Measurements from ENCODE around the gene APBB2. TPM values are rescaled to one million over a fixed set of nuclear protein-coding genes. Genes with fewer than 3 reads are reported as not detected.

Gene APBB2
- polyA plus RNA-seq, 3 donors: 0.15 to 0.33 TPM; not detected in 1

- peaks cover 11% of the 10 kb centered on the region for H3K4me1 Mint-ChIP-seq
- H3K9ac ChIP-seq (ENCODE audit: insufficient read depth, low read length, poor library complexity, severe bottlenecking): no peak overlapping the region
- no peaks in the 10 kb centered on the region for H3K27me3 ChIP-seq (ENCODE audit: control insufficient read depth in 2 of 2, insufficient read depth in 2 of 2, low read length in 2 of 2)
- no peak overlapping the region for H3K4me3 Mint-ChIP-seq
- WGBS (ENCODE audit: insufficient coverage): 83% methylated on average over 2 of the region's 8 CpGs
- TF ChIP-seq, protein P1, sequence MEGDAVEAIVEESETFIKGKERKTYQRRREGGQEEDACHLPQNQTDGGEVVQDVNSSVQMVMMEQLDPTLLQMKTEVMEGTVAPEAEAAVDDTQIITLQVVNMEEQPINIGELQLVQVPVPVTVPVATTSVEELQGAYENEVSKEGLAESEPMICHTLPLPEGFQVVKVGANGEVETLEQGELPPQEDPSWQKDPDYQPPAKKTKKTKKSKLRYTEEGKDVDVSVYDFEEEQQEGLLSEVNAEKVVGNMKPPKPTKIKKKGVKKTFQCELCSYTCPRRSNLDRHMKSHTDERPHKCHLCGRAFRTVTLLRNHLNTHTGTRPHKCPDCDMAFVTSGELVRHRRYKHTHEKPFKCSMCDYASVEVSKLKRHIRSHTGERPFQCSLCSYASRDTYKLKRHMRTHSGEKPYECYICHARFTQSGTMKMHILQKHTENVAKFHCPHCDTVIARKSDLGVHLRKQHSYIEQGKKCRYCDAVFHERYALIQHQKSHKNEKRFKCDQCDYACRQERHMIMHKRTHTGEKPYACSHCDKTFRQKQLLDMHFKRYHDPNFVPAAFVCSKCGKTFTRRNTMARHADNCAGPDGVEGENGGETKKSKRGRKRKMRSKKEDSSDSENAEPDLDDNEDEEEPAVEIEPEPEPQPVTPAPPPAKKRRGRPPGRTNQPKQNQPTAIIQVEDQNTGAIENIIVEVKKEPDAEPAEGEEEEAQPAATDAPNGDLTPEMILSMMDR (IDR thresholded peaks at IDR 0.05): no peak
- H3K27ac ChIP-seq (ENCODE audit: low read depth in 1 of 2, low read length in 2 of 2): no peak overlapping the region
- H3K4me3 ChIP-seq (replicated peaks in 1 of 3; ENCODE audit: low read depth in 2 of 3, low read length in 3 of 3): no peak overlapping the region
- no peaks in the 10 kb centered on the region for H4K20me1 ChIP-seq (ENCODE audit: insufficient read depth, low read length)
- no peaks in the 10 kb centered on the region for H3K9me3 ChIP-seq (replicated peaks in 1 of 2; ENCODE audit: control insufficient read depth in 1 of 2, insufficient read depth in 1 of 2, low read length in 2 of 2)
- no peaks in the 10 kb centered on the region for H3K36me3 ChIP-seq (replicated peaks in 1 of 2; ENCODE audit: control insufficient read depth in 1 of 2, insufficient read depth in 2 of 2, low read length in 2 of 2)
- no peaks in the 10 kb centered on the region for H3K9me3 Mint-ChIP-seq
- DNase-seq: no peak
- peaks cover 0 to 4% of the 10 kb centered on the region in 2 donors for H3K4me1 ChIP-seq (ENCODE audit: control insufficient read depth in 1 of 2, insufficient read depth in 2 of 2, low read length in 2 of 2)
- no peak overlapping the region for H3K4me2 ChIP-seq (replicated peaks; ENCODE audit: extremely low read depth, low read length, poor library complexity, severe bottlenecking)
- H3K36me3 Mint-ChIP-seq: no peaks in the 10 kb centered on the region
- peaks cover 0 to 15% (median 0%) of the 10 kb centered on the region in 3 donors for H3K27me3 Mint-ChIP-seq (ENCODE audit: low read depth in 3 of 3)
- no peaks in the 10 kb centered on the region for H3K79me2 ChIP-seq (ENCODE audit: insufficient read depth, low read length)
- H2AFZ ChIP-seq (ENCODE audit: insufficient read depth, low read depth, low read length, poor library complexity, severe bottlenecking): no peak overlapping the region
- intact Hi-C loops (cut with micrococcal nuclease): no loop called here
- no peak overlapping the region for H3K27ac Mint-ChIP-seq
Measured at GRCh38 chr4:41204400-41204978, 9.9 kb downstream of the APBB2 start.

GRCh38 chr4:41203841-41204240 is 10.5 kb downstream of the APBB2 start:
- H4K20me1 ChIP-seq (ENCODE audit: insufficient read depth, low read length): no peaks in the 10 kb centered on the region
- DNase-seq: no peak
- no peaks in the 10 kb centered on the region for H3K79me2 ChIP-seq (ENCODE audit: insufficient read depth, low read length)
- no peak overlapping the region for H2AFZ ChIP-seq (ENCODE audit: insufficient read depth, low read depth, low read length, poor library complexity, severe bottlenecking)
- H3K36me3 Mint-ChIP-seq: no peaks in the 10 kb centered on the region
- peaks cover 0 to 4% of the 10 kb centered on the region in 2 donors for H3K4me1 ChIP-seq (ENCODE audit: control insufficient read depth in 1 of 2, insufficient read depth in 2 of 2, low read length in 2 of 2)
- 98% methylated on average over 6 of the region's 6 CpGs for WGBS (ENCODE audit: insufficient coverage)
- TF ChIP-seq, protein P1 (IDR thresholded peaks at IDR 0.05): no peak
- no peak overlapping the region for H3K4me2 ChIP-seq (replicated peaks; ENCODE audit: extremely low read depth, low read length, poor library complexity, severe bottlenecking)
- H3K4me1 Mint-ChIP-seq: peaks cover 11% of the 10 kb centered on the region
- H3K9me3 Mint-ChIP-seq: no peaks in the 10 kb centered on the region
- intact Hi-C loops (cut with micrococcal nuclease): no loop called here
- no peaks in the 10 kb centered on the region for H3K36me3 ChIP-seq (replicated peaks in 1 of 2; ENCODE audit: control insufficient read depth in 1 of 2, insufficient read depth in 2 of 2, low read length in 2 of 2)
- no peak overlapping the region for H3K4me3 Mint-ChIP-seq
- no peaks in the 10 kb centered on the region for H3K27me3 ChIP-seq (ENCODE audit: control insufficient read depth in 2 of 2, insufficient read depth in 2 of 2, low read length in 2 of 2)
- H3K9me3 ChIP-seq (replicated peaks in 1 of 2; ENCODE audit: control insufficient read depth in 1 of 2, insufficient read depth in 1 of 2, low read length in 2 of 2): no peaks in the 10 kb centered on the region
- no peak overlapping the region for H3K4me3 ChIP-seq (replicated peaks in 1 of 3; ENCODE audit: low read depth in 2 of 3, low read length in 3 of 3)
- peaks cover 0 to 12% (median 0%) of the 10 kb centered on the region in 3 donors for H3K27me3 Mint-ChIP-seq (ENCODE audit: low read depth in 3 of 3)
- H3K9ac ChIP-seq (ENCODE audit: insufficient read depth, low read length, poor library complexity, severe bottlenecking): no peak overlapping the region
- H3K27ac Mint-ChIP-seq: no peak overlapping the region
- H3K27ac ChIP-seq (ENCODE audit: low read depth in 1 of 2, low read length in 2 of 2): no peak overlapping the region
